Thyroid gland (tissue), 4 donors: ENCODE measurements around the gene ZNF611.
"Not testable (repeated sequence)": the region's sequence is repeated elsewhere in the genome, so short reads cannot be mapped to it uniquely, and the experiment has no call there.

ENCODE experiments used
- CTCF ChIP-seq, 6 experiments: fragments of 200-600 bp in 3 of 6; fragments of 450-650 bp in 3 of 6; sonication (generic) in 3 of 6; IDR thresholded peaks; one replicate each; pipeline ENCODE4 v1.5.1; 2016 to 2019; ENCODE audit warnings: antibody characterized with exemption in 6 of 6, mild to moderate bottlenecking in 2 of 6, inconsistent platforms in 1 of 6, moderate library complexity in 1 of 6
- POLR2A ChIP-seq, 2 donors: fragments of 450-650 bp; IDR thresholded peaks; one replicate each; pipeline ENCODE4 v1.6.1; 2017; ENCODE audit warnings: antibody characterized with exemption in 2 of 2, mild to moderate bottlenecking in 2 of 2, moderate library complexity in 1 of 2

- TF ChIP-seq CTCF, POLR2A (IDR thresholded peaks at IDR 0.05): not testable (repeated sequence)
These were observed 18.9 kb downstream of the ZNF611 start for GRCh38 chr19:52715902-52716301.
